HCT116 (cell line): Measurements from ENCODE around the gene RAPSN. TPM values are rescaled to one million over a fixed set of nuclear protein-coding genes. Genes with fewer than 3 reads are reported as not detected.

Experiments used
- ATAC-seq: fragments of 200-7000 bp; cut with Tn5 transposase; 2 replicates; pipeline ENCODE4 v1.9.1; 2020; ENCODE audit warnings: mild to moderate bottlenecking, moderate library complexity
- BruUV-seq: library from RNA; stranded (reverse); fragments of 400-500 nt; replicated peaks from 2 replicates; lab custom pipeline; 2021; lab: Mats Ljungman, UMichigan
- CTCF ChIA-PET: fragments of 300-600 bp; sonication (Branson Sonifier 250); formaldehyde crosslinking; loops from one replicate; lab custom pipeline; 2021; ENCODE audit warnings: antibody characterized with exemption; lab: Charles Lee
- POLR2A ChIA-PET: fragments of 300-600, 350-600 bp; sonication (Branson Sonifier 250); formaldehyde crosslinking; loops from one replicate; lab custom pipeline; 2021; ENCODE audit warnings: antibody characterized with exemption; lab: Charles Lee
- RAD21 ChIA-PET, 2 experiments: fragments of 300-600 bp; sonication (Branson Sonifier 250); formaldehyde crosslinking; loops; one replicate each; lab custom pipeline; 2023; ENCODE audit warnings: low total read pairs in 2 of 2; ENCODE audit not compliant: uncharacterized antibody in 2 of 2, unreplicated experiment in 2 of 2, low non-redundant PET in 1 of 2; lab: Charles Lee
- DNase-seq: peaks from one replicate; pipeline ENCODE4 v3.0.0-alpha.2; 2010; ENCODE audit warnings: low read depth, low spot score
- H2AFZ ChIP-seq: fragments of 200-600 bp; shearing (Covaris generic), sonication (generic); 2 replicates; pipeline ENCODE4 v1.6.1; 2017; ENCODE audit warnings: low read depth, mixed run types, mixed read lengths, antibody characterized with exemption, low read length; ENCODE audit not compliant: poor library complexity, severe bottlenecking
- H3K27ac ChIP-seq: 2 replicates; pipeline ENCODE4 v1.5.1; 2012; ENCODE audit warnings: low read depth, low read length
- H3K27me3 ChIP-seq: fragments of 200-600 bp; sonication (generic); 2 replicates; pipeline ENCODE4 v1.6.1; 2016; ENCODE audit warnings: mixed run types, low read length, mixed read lengths; ENCODE audit not compliant: insufficient read depth
- H3K36me3 ChIP-seq, 2 experiments: fragments of 200-500 bp in 1 of 2; fragments of 200-600 bp in 1 of 2; sonication (Bioruptor generic) in 1 of 2; sonication (generic) in 1 of 2; 2 replicates each; pipeline versions ENCODE4 v1.5.1 to v1.6.1; 2014 to 2016; ENCODE audit warnings: low read length in 2 of 2, inconsistent platforms in 1 of 2, mixed read lengths in 1 of 2, mixed run types in 1 of 2; ENCODE audit not compliant: insufficient read depth in 2 of 2, control insufficient read depth in 1 of 2
- H3K4me1 ChIP-seq, 2 experiments: fragments of 200-600 bp in 1 of 2; sonication (generic) in 1 of 2; 2 replicates each; pipeline versions ENCODE4 v1.5.1 to v1.6.1; 2012 to 2017; ENCODE audit warnings: low read length in 2 of 2, inconsistent platforms in 1 of 2, mild to moderate bottlenecking in 1 of 2, mixed read lengths in 1 of 2, mixed run types in 1 of 2, moderate library complexity in 1 of 2; ENCODE audit not compliant: insufficient read depth in 2 of 2, control insufficient read depth in 1 of 2
- H3K4me2 ChIP-seq: fragments of 200-600 bp; sonication (generic); 2 replicates; pipeline ENCODE4 v1.6.1; 2017; ENCODE audit warnings: mixed run types, low read length, mixed read lengths
- H3K4me3 ChIP-seq, 2 experiments: fragments of 200-600 bp in 1 of 2; sonication (generic) in 1 of 2; replicated peaks in 1 of 2; 2 replicates each; pipeline ENCODE4 v1.5.1; 2011 to 2016; ENCODE audit warnings: low read length in 2 of 2, control low read depth in 1 of 2, low read depth in 1 of 2, mild to moderate bottlenecking in 1 of 2, mixed read lengths in 1 of 2, mixed run types in 1 of 2
- H3K79me2 ChIP-seq: fragments of 200-600 bp; sonication (generic); 2 replicates; pipeline ENCODE4 v1.6.1; 2017; ENCODE audit warnings: mild to moderate bottlenecking, mixed run types, low read length, moderate library complexity, mixed read lengths; ENCODE audit not compliant: insufficient read depth
- H3K9ac ChIP-seq: fragments of 200-600 bp; sonication (generic); 2 replicates; pipeline ENCODE4 v1.6.1; 2016; ENCODE audit warnings: low read length, mixed read lengths
- H3K9me2 ChIP-seq: fragments of 200-600 bp; sonication (generic), shearing (Covaris generic); 2 replicates; pipeline ENCODE4 v1.6.1; 2017; ENCODE audit warnings: mixed run types, mild to moderate bottlenecking, moderate library complexity; ENCODE audit not compliant: insufficient read depth
- H3K9me3 ChIP-seq, 2 experiments: fragments of 200-500 bp in 1 of 2; fragments of 200-600 bp in 1 of 2; sonication (Bioruptor generic) in 1 of 2; sonication (generic) in 1 of 2; 2 replicates each; pipeline ENCODE4 v1.6.1; 2014 to 2017; ENCODE audit warnings: low read length in 2 of 2, mixed read lengths in 2 of 2, inconsistent platforms in 1 of 2, low read depth in 1 of 2, mild to moderate bottlenecking in 1 of 2, mixed run types in 1 of 2, moderate library complexity in 1 of 2; ENCODE audit not compliant: control insufficient read depth in 1 of 2, insufficient read depth in 1 of 2
- H4K20me1 ChIP-seq: fragments of 200-600 bp; sonication (generic), shearing (Covaris generic); 2 replicates; pipeline ENCODE4 v1.6.1; 2017; ENCODE audit warnings: mixed run types, mild to moderate bottlenecking, moderate library complexity; ENCODE audit not compliant: insufficient read depth
- ATF3 ChIP-seq: IDR thresholded peaks from 2 replicates; pipeline ENCODE4 v1.6.1; 2012
- CBX3 ChIP-seq: IDR thresholded peaks from 2 replicates; pipeline ENCODE4 v1.6.1; 2012; ENCODE audit warnings: low read depth
- CEBPB ChIP-seq: IDR thresholded peaks from 2 replicates; pipeline ENCODE4 v1.6.1; 2012; ENCODE audit warnings: low read depth
- CTCF ChIP-seq, 3 experiments: fragments of 200-600 bp in 1 of 3; sonication (generic) in 1 of 3; IDR thresholded peaks in 2 of 3; conservative IDR thresholded peaks in 1 of 3; 2 replicates each; pipeline ENCODE4 v1.5.1; 2012 to 2017; ENCODE audit warnings: low read depth in 2 of 3, low read length in 2 of 3, antibody characterized with exemption in 1 of 3, borderline replicate concordance in 1 of 3, control low read depth in 1 of 3, mild to moderate bottlenecking in 1 of 3, mixed read lengths in 1 of 3, mixed run types in 1 of 3, moderate library complexity in 1 of 3; ENCODE audit not compliant: insufficient read depth in 1 of 3
- ELF1 ChIP-seq: IDR thresholded peaks from 2 replicates; pipeline ENCODE4 v1.6.1; 2012; ENCODE audit warnings: low read depth, borderline replicate concordance
- EZH2 ChIP-seq: fragments of 200-600 bp; sonication (generic); IDR thresholded peaks from 2 replicates; pipeline ENCODE4 v1.6.1; 2017; ENCODE audit warnings: antibody characterized with exemption, mixed run types
- EZH2phosphoT487 ChIP-seq: fragments of 200-600 bp; IDR thresholded peaks from 2 replicates; pipeline ENCODE4 v1.6.1; 2018; ENCODE audit warnings: antibody characterized with exemption, borderline replicate concordance
- FOSL1 ChIP-seq: IDR thresholded peaks from 2 replicates; pipeline ENCODE4 v1.6.1; 2012; ENCODE audit warnings: low read depth
- POLR2AphosphoS5 ChIP-seq: IDR thresholded peaks from 2 replicates; pipeline ENCODE4 v1.6.1; 2011; ENCODE audit warnings: mild to moderate bottlenecking, low read depth, low read length, moderate library complexity
- REST ChIP-seq: IDR thresholded peaks from 2 replicates; pipeline ENCODE4 v1.6.1; 2012; ENCODE audit warnings: low read depth
- SP1 ChIP-seq: IDR thresholded peaks from 2 replicates; pipeline ENCODE4 v1.6.1; 2012; ENCODE audit warnings: low read depth
- SRF ChIP-seq: IDR thresholded peaks from 2 replicates; pipeline ENCODE4 v1.6.1; 2012; ENCODE audit warnings: low read depth
- YY1 ChIP-seq: IDR thresholded peaks from 2 replicates; pipeline ENCODE4 v1.6.1; 2011; ENCODE audit warnings: low read length, low read depth, moderate library complexity, mild to moderate bottlenecking; ENCODE audit not compliant: insufficient replicate concordance; ENCODE audit errors: extremely low read depth
- ZNF274 ChIP-seq: fragments of 200-500 bp; sonication (Bioruptor generic); IDR thresholded peaks from 2 replicates; pipeline ENCODE4 v1.6.1; 2014; ENCODE audit warnings: mild to moderate bottlenecking, low read depth, low read length, inconsistent platforms
- intact Hi-C: fragments of 100-400 bp; cut with micrococcal nuclease; formaldehyde crosslinking; loops from 2 replicates; pipeline ENCODE4 v1.10.0; 2022
- total RNA-seq: library from RNA; stranded (reverse); gene quantifications from one replicate; pipeline ENCODE4 v1.2.1, GENCODE V29; 2021; ENCODE audit not compliant: unreplicated experiment

RAPSN gene
- total RNA-seq, 1 experiment from 2014 or later, result 0.57 TPM

GRCh38 chr11:47489395-47489755 lies 40.4 kb upstream of the RAPSN start (continued):
- TF ChIP-seq ATF3 (no peak), FOSL1 (no peak), CBX3 (no peak), REST (no peak), ELF1 (no peak), YY1 (no peak)

- intact Hi-C loops, result no loop called here
- peaks cover 65% of the 10 kb centered on the region for H3K79me2 ChIP-seq
- H3K4me2 ChIP-seq, result no peak overlapping the region
- H3K9me2 ChIP-seq, result no peaks in the 10 kb centered on the region
- no peaks in the 10 kb centered on the region for H3K9me3 ChIP-seq
- H3K27ac ChIP-seq, result no peak overlapping the region
- BruUV-seq, result no TSS peak
- ChIA-PET CTCF (interaction anchor here (0.5 kb wide), 1 partner anchor 34 kb away, joined by 3 read pairs; no protein-coding TSS in a partner anchor), POLR2A (no interaction called here), RAD21 (no interaction called here)
- H3K36me3 ChIP-seq, result peaks cover 22 to 29% of the 10 kb centered on the region in 2 experiments; a peak in 3 of 4 replicates
- DNase-seq, result no peak
- no peak overlapping the region for H2AFZ ChIP-seq
- no peaks in the 10 kb centered on the region for H3K27me3 ChIP-seq
- H3K9ac ChIP-seq, result no peak overlapping the region
- peaks cover 17% of the 10 kb centered on the region; the same call in 1 of the 2 replicates for H4K20me1 ChIP-seq
- ATAC-seq, result no peak
- no peak overlapping the region for H3K4me3 ChIP-seq
- H3K4me1 ChIP-seq, result no peaks in the 10 kb centered on the region
- TF ChIP-seq ZNF274 (no peak), POLR2AphosphoS5 (no peak), CTCF (IDR thresholded peaks at IDR 0.05 in 2 of 3, conservative IDR thresholded peaks at IDR 0.05 in 1 of 3; ENCODE audit: borderline replicate concordance in 1 of 3, insufficient read depth in 1 of 3, low read depth in 2 of 3, low read length in 2 of 3) (no peak), SP1 (no peak), EZH2 (no peak), YY1 (no peak), EZH2phosphoT487 (no peak), REST (no peak), CEBPB (no peak), ATF3 (no peak), SRF (no peak)
Measured at GRCh38 chr11:47488674-47489394, 39.9 kb upstream of the RAPSN start.
